Liver (tissue), 9 donors: ENCODE measurements around the gene APBA2. TPM values are rescaled to one million over a fixed set of nuclear protein-coding genes. Genes with fewer than 3 reads are reported as not detected.

Experiments used
- DNase-seq: peaks from one replicate; pipeline ENCODE4 v3.0.0-alpha.2; 2017; ENCODE audit warnings: low spot score
- H3K27ac ChIP-seq, 2 donors: one replicate each; pipeline ENCODE4 v1.7.0; 2013; ENCODE audit warnings: inconsistent platforms in 2 of 2, low read length in 2 of 2, control low read depth in 1 of 2, low read depth in 1 of 2, mild to moderate bottlenecking in 1 of 2
- H3K27me3 ChIP-seq, 4 donors: one replicate each; pipeline versions ENCODE4 v1.6.1 to v1.7.0; 2013; ENCODE audit warnings: low read length in 3 of 4, inconsistent platforms in 1 of 4, mild to moderate bottlenecking in 1 of 4, moderate library complexity in 1 of 4; ENCODE audit not compliant: control insufficient read depth in 4 of 4, insufficient read depth in 4 of 4
- H3K36me3 ChIP-seq, 4 donors: one replicate each; pipeline versions ENCODE4 v1.6.1 to v1.7.0; 2013; ENCODE audit warnings: low read length in 3 of 4, mild to moderate bottlenecking in 3 of 4, low read depth in 1 of 4, moderate library complexity in 1 of 4; ENCODE audit not compliant: control insufficient read depth in 4 of 4, insufficient read depth in 3 of 4
- H3K4me1 ChIP-seq, 4 donors: one replicate each; pipeline versions ENCODE4 v1.6.1 to v1.7.0; 2013; ENCODE audit warnings: low read length in 3 of 4, mild to moderate bottlenecking in 3 of 4, moderate library complexity in 1 of 4; ENCODE audit not compliant: control insufficient read depth in 4 of 4, insufficient read depth in 4 of 4
- H3K4me3 ChIP-seq, 3 donors: one replicate each; pipeline versions ENCODE4 v1.6.1 to v1.7.0; 2013; ENCODE audit warnings: low read length in 3 of 3, control low read depth in 1 of 3, low read depth in 1 of 3, mild to moderate bottlenecking in 1 of 3
- H3K9ac ChIP-seq, 2 donors: one replicate each; pipeline ENCODE4 v1.7.0; 2013; ENCODE audit warnings: low read length in 2 of 2, mild to moderate bottlenecking in 2 of 2, moderate library complexity in 2 of 2, control low read depth in 1 of 2, low read depth in 1 of 2
- H3K9me3 ChIP-seq, 4 donors: one replicate each; pipeline versions ENCODE4 v1.6.1 to v1.7.0; 2013; ENCODE audit warnings: low read length in 3 of 4; ENCODE audit not compliant: control insufficient read depth in 4 of 4
- ATF3 ChIP-seq: IDR thresholded peaks from 2 replicates; pipeline ENCODE4 v1.6.1; 2016; ENCODE audit warnings: antibody characterized with exemption
- CTCF ChIP-seq: fragments of 150-350 bp; IDR thresholded peaks from 2 replicates; pipeline ENCODE4 v1.5.1; 2017; ENCODE audit warnings: improper control_type of control experiment, low read depth, low read length; ENCODE audit not compliant: missing input control
- EGR1 ChIP-seq, 2 donors: IDR thresholded peaks; 2 replicates each; pipeline ENCODE4 v1.6.1; 2016 to 2018; ENCODE audit warnings: antibody characterized with exemption in 2 of 2, low read depth in 2 of 2
- FOXA1 ChIP-seq: IDR thresholded peaks from 2 replicates; pipeline ENCODE4 v1.6.1; 2016; ENCODE audit warnings: antibody characterized with exemption
- FOXA2 ChIP-seq: IDR thresholded peaks from 2 replicates; pipeline ENCODE4 v1.6.1; 2016; ENCODE audit warnings: antibody characterized with exemption
- GABPA ChIP-seq, 2 donors: IDR thresholded peaks in 1 of 2; conservative IDR thresholded peaks in 1 of 2; 2 replicates each; pipeline ENCODE4 v1.6.1; 2016; ENCODE audit warnings: antibody characterized with exemption in 2 of 2, mild to moderate bottlenecking in 1 of 2, moderate library complexity in 1 of 2
- HNF4A ChIP-seq, 2 donors: conservative IDR thresholded peaks; 2 replicates each; pipeline ENCODE4 v1.6.1; 2016; ENCODE audit warnings: antibody characterized with exemption in 2 of 2, mild to moderate bottlenecking in 2 of 2
- HNF4G ChIP-seq: IDR thresholded peaks from 2 replicates; pipeline ENCODE4 v1.6.1; 2016; ENCODE audit warnings: antibody characterized with exemption
- JUND ChIP-seq, 2 donors: IDR thresholded peaks; 2 replicates each; pipeline ENCODE4 v1.6.1; 2016; ENCODE audit warnings: antibody characterized with exemption in 2 of 2
- MAX ChIP-seq: IDR thresholded peaks from 2 replicates; pipeline ENCODE4 v1.6.1; 2016; ENCODE audit warnings: antibody characterized with exemption
- NR2F2 ChIP-seq: IDR thresholded peaks from 2 replicates; pipeline ENCODE4 v1.6.1; 2016; ENCODE audit warnings: antibody characterized with exemption
- RAD21 ChIP-seq, 2 donors: IDR thresholded peaks; 2 replicates each; pipeline ENCODE4 v1.6.1; 2016; ENCODE audit warnings: antibody characterized with exemption in 2 of 2, mild to moderate bottlenecking in 2 of 2
- REST ChIP-seq: IDR thresholded peaks from 2 replicates; pipeline ENCODE4 v1.6.1; 2016; ENCODE audit warnings: antibody characterized with exemption, mild to moderate bottlenecking
- RXRA ChIP-seq, 2 donors: IDR thresholded peaks; 2 replicates each; pipeline ENCODE4 v1.6.1; 2017 to 2018; ENCODE audit warnings: antibody characterized with exemption in 2 of 2, mild to moderate bottlenecking in 1 of 2
- SP1 ChIP-seq: IDR thresholded peaks from 2 replicates; pipeline ENCODE4 v1.6.1; 2018; ENCODE audit warnings: antibody characterized with exemption, mild to moderate bottlenecking
- TAF1 ChIP-seq: conservative IDR thresholded peaks from 2 replicates; pipeline ENCODE4 v1.6.1; 2016; ENCODE audit warnings: antibody characterized with exemption, mild to moderate bottlenecking
- YY1 ChIP-seq: IDR thresholded peaks from 2 replicates; pipeline ENCODE4 v1.6.1; 2016; ENCODE audit warnings: antibody characterized with exemption, mild to moderate bottlenecking
- ZBTB33 ChIP-seq: IDR thresholded peaks from 2 replicates; pipeline ENCODE4 v1.6.1; 2016; ENCODE audit warnings: antibody characterized with exemption
- WGBS: extraction: QIAGEN DNeasy Blood & Tissue Kit; methylation state at CpG from one replicate; pipeline ENCODE4 v1.1.7; 2013; 5-methylcytosine and 5-hydroxymethylcytosine counted together
- polyA plus RNA-seq, 2 donors: library from polyadenylated mRNA; stranded (reverse) in 1 of 2; unstranded in 1 of 2; fragments of 200-250 nt in 1 of 2; fragments of >200 nt in 1 of 2; fragmentation: Nextera tagmentation in 1 of 2; extraction: Ambion mirVana in 1 of 2; gene quantifications; one replicate each; pipeline versions ENCODE4 v1.2.1 to v1.2.3, GENCODE V29; 2013 to 2015
- total RNA-seq, 2 donors: library from RNA; depleted of rRNA; stranded (reverse); fragments of >200 nt; gene quantifications; one replicate each; pipeline ENCODE4 v1.2.3, GENCODE V29; 2014
- donor health status: healthy.
- donor health status: healthy.
- donor health status: healthy.
- donor health status: healthy.
- donor health status: healthy.

The APBA2 gene
- total and polyA plus RNA-seq, 4 donors, result 0.38 to 2.9 (median 1.7) TPM

GRCh38 chr15:29107971-29108645, 222.3 kb downstream of the APBA2 start:
- H3K4me1 ChIP-seq, result no peaks in the 10 kb centered on the region
- H3K4me3 ChIP-seq, result no peak overlapping the region
- 88% methylated on average over 15 of the region's 15 CpGs for WGBS
- no peaks in the 10 kb centered on the region for H3K36me3 ChIP-seq
- H3K9ac ChIP-seq, result no peak overlapping the region
- no peaks in the 10 kb centered on the region for H3K9me3 ChIP-seq
- DNase-seq, result no peak
- TF ChIP-seq HNF4G (no peak), FOXA1 (no peak), ATF3 (no peak), MAX (no peak), RXRA (IDR thresholded peaks at IDR 0.05) (no peak), GABPA (IDR thresholded peaks at IDR 0.05 in 1 of 2, conservative IDR thresholded peaks at IDR 0.05 in 1 of 2) (no peak), HNF4A (conservative IDR thresholded peaks at IDR 0.05) (no peak), FOXA2 (no peak), EGR1 (IDR thresholded peaks at IDR 0.05; ENCODE audit: low read depth in 2 of 2) (no peak), CTCF (no peak), RAD21 (IDR thresholded peaks at IDR 0.05) (no peak), ZBTB33 (no peak), REST (no peak), JUND (IDR thresholded peaks at IDR 0.05) (no peak), TAF1 (no peak), SP1 (no peak), NR2F2 (no peak), YY1 (no peak)
- H3K27ac ChIP-seq, result no peak overlapping the region
- H3K27me3 ChIP-seq, result no peaks in the 10 kb centered on the region
